ENCODE results near the gene FMNL1.

The FMNL1 gene

GRCh38 chr17:45221081-45222013, at the start of gene FMNL1:
TSS of gene FMNL1 (plus strand) at chr17:45221885. CDS start at chr17:45222125, 240 bp downstream.
- TF ChIP-seq FOXP2 (optimal IDR thresholded peaks at IDR 0.05; ENCODE audit: control extremely low read depth, extremely low read length, insufficient read depth) (no peak), POLR2AphosphoS5 (IDR thresholded peaks at IDR 0.05; ENCODE audit: borderline replicate concordance, low read depth, low read length) (no peak)
- Histone ChIP-seq H3K9me3 (ENCODE audit: low read depth, low read length) (no peaks in the 10 kb centered on the region), H3K4me3 (peak within 1 kb of the TSS; percentile 76), H3K36me3 (ENCODE audit: insufficient read depth, low read length) (no peaks in the 10 kb centered on the region), H3K9ac (ENCODE audit: insufficient read length) (no peak within 1 kb of the TSS), H3K27ac (no peak within 1 kb of the TSS)
- DNase-seq (ENCODE audit: low read depth, low spot score) = no peak

DNA sequence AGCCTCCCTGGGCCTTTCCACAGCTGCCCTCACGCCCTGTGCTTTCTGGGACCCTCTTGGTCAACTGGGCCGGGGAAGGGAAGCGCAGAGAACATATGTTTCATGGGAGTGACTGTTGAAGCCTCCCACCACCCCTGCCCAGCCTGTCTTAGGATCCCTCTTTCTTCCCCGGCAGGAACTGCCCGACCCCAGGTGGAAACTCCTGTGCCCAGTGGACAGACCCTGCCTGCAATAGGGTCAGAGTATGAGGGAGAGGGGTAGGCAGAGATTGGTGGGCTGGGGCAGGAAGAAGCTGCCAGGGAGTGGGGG, 49.5 kb upstream of the FMNL1 start:
- H3K27ac ChIP-seq = peak overlapping the region; percentile 91
- TF ChIP-seq POLR2AphosphoS5 (IDR thresholded peaks at IDR 0.05; ENCODE audit: borderline replicate concordance, low read depth, low read length) (no peak), EZH2 (IDR thresholded peaks at IDR 0.05) (no peak), FOXP2 (optimal IDR thresholded peaks at IDR 0.05; ENCODE audit: control extremely low read depth, extremely low read length, insufficient read depth) (no peak)
- H3K9me3 ChIP-seq (ENCODE audit: low read depth, low read length) = no peaks in the 10 kb centered on the region
- H3K9ac ChIP-seq (ENCODE audit: insufficient read length) = peak overlapping the region; percentile 64
- H3K36me3 ChIP-seq (ENCODE audit: insufficient read depth, low read length) = no peaks in the 10 kb centered on the region
- peak overlapping the region; percentile 66 for H3K4me3 ChIP-seq
- DNase-seq (ENCODE audit: low read depth, low spot score) = no peak

DNA sequence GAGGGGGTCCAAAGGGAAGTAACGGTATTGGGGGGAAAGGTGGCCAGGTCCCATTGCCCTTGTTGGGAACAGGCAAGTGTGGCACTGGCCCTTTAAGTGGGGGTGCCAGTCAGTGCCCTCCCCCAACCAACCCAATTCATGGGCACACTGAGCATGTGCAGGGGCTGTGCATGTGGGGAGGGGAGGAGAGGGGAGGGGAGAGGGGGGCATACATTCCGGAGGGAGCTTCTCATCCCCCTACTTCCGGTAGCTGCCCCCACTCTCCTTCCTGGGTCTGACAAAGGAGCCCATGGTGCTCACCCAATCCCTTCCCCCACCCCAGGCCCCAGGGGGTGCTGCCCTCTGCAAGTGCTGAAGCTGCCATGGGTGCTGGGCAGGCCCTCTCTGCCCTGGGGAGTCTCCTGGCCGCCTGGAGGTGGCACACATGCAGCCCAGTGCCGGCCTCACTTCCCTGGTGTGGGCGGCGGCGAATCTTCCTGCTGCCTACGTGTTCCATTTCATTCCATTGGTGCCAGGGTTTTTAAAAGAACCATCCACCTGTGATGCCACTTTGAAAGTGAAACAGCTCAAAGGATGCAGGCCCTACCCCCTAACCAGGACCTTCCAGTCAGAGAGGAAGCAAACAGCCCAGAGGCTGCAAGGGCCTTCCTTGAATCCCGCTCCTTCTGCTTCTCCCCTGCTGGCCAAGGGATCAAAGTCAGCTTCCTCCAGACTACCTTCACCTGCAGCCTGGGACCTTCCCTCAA, 49.0 kb upstream of the FMNL1 start:
- no peak for TF ChIP-seq EZH2 (IDR thresholded peaks at IDR 0.05)
- peak; percentile 68 for TF ChIP-seq POLR2AphosphoS5 (IDR thresholded peaks at IDR 0.05; ENCODE audit: borderline replicate concordance, low read depth, low read length)
- peak; percentile 26 for TF ChIP-seq FOXP2 (optimal IDR thresholded peaks at IDR 0.05; ENCODE audit: control extremely low read depth, extremely low read length, insufficient read depth)
- Histone ChIP-seq H3K9me3 (ENCODE audit: low read depth, low read length) (no peaks in the 10 kb centered on the region), H3K9ac (ENCODE audit: insufficient read length) (peak overlapping the region; percentile 64), H3K36me3 (ENCODE audit: insufficient read depth, low read length) (no peaks in the 10 kb centered on the region), H3K4me3 (peak overlapping the region; percentile 66), H3K27ac (peak overlapping the region; percentile 92)
- no peak for DNase-seq (ENCODE audit: low read depth, low spot score)

DNA sequence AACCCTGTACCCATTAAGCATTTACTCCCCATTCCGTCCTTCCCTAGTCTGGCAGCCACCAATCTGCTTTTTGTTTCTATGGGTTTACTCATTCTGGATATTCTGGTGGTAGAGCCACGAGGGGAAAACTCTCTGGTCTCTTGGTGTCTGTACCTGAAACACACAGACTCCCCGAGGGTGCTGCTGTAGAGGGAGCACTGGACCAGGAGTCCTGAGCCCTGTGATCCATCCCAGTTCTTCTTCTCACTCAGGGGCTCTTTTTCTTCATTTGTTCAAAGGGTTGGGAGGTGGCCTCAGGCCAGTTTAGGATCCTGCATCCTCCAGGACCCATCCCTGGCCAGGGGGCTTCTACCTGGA, 45.9 kb upstream of the FMNL1 start:
- no peaks in the 10 kb centered on the region for H3K36me3 ChIP-seq (ENCODE audit: insufficient read depth, low read length)
- no peak overlapping the region for H3K9ac ChIP-seq (ENCODE audit: insufficient read length)
- peak overlapping the region; percentile 47; the same call in 1 of the 2 replicates for H3K27ac ChIP-seq
- H3K9me3 ChIP-seq (ENCODE audit: low read depth, low read length) = no peaks in the 10 kb centered on the region
- TF ChIP-seq FOXP2 (optimal IDR thresholded peaks at IDR 0.05; ENCODE audit: control extremely low read depth, extremely low read length, insufficient read depth) = no peak
- TF ChIP-seq EZH2 (IDR thresholded peaks at IDR 0.05) = no peak
- no peak for TF ChIP-seq POLR2AphosphoS5 (IDR thresholded peaks at IDR 0.05; ENCODE audit: borderline replicate concordance, low read depth, low read length)
- DNase-seq (ENCODE audit: low read depth, low spot score) = no peak
- H3K4me3 ChIP-seq = no peak overlapping the region

DNA sequence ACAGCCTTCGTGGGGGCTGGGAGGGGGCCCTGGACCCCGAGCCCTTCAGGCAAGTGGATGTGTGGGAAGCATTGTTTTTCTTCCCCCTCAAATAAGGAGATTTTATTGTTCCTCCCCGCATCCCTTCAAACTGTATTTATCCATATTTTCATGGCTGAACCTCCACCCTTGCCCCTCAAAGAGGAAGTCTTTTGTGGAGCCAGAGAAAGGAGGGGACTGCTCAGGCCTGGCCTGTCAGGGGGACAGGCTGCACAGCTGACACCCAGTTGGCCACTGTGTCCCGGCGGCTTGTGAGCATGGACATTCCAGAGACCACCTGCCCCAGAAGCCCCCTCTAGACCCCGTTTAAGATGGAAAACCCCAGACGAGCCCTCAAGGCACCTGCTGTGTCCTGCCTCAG, 44.1 kb upstream of the FMNL1 start:
- TF ChIP-seq FOXP2 (optimal IDR thresholded peaks at IDR 0.05; ENCODE audit: control extremely low read depth, extremely low read length, insufficient read depth) (no peak), EZH2 (IDR thresholded peaks at IDR 0.05) (no peak), POLR2AphosphoS5 (IDR thresholded peaks at IDR 0.05; ENCODE audit: borderline replicate concordance, low read depth, low read length) (no peak)
- Histone ChIP-seq H3K4me3 (no peak overlapping the region), H3K9me3 (ENCODE audit: low read depth, low read length) (no peaks in the 10 kb centered on the region), H3K36me3 (ENCODE audit: insufficient read depth, low read length) (no peaks in the 10 kb centered on the region), H3K9ac (ENCODE audit: insufficient read length) (no peak overlapping the region), H3K27ac (no peak overlapping the region)
- no peak for DNase-seq (ENCODE audit: low read depth, low spot score)

GRCh38 chr17:45184144-45184543, 37.5 kb upstream of the FMNL1 start:
- H3K27ac ChIP-seq = no peak overlapping the region
- TF ChIP-seq POLR2AphosphoS5 (IDR thresholded peaks at IDR 0.05; ENCODE audit: borderline replicate concordance, low read depth, low read length) (no peak), FOXP2 (optimal IDR thresholded peaks at IDR 0.05; ENCODE audit: control extremely low read depth, extremely low read length, insufficient read depth) (no peak), EZH2 (IDR thresholded peaks at IDR 0.05) (no peak)

GRCh38 chr17:45186801-45187354, 34.8 kb upstream of the FMNL1 start:
- no peak overlapping the region for H3K4me3 ChIP-seq
- no peak for DNase-seq (ENCODE audit: low read depth, low spot score)
- H3K9me3 ChIP-seq (ENCODE audit: low read depth, low read length) = no peaks in the 10 kb centered on the region
- no peak for TF ChIP-seq FOXP2 (optimal IDR thresholded peaks at IDR 0.05; ENCODE audit: control extremely low read depth, extremely low read length, insufficient read depth)
- TF ChIP-seq POLR2AphosphoS5 (IDR thresholded peaks at IDR 0.05; ENCODE audit: borderline replicate concordance, low read depth, low read length) = no peak
- no peak for TF ChIP-seq EZH2 (IDR thresholded peaks at IDR 0.05)
- no peak overlapping the region for H3K27ac ChIP-seq
- no peak overlapping the region for H3K9ac ChIP-seq (ENCODE audit: insufficient read length)
- no peaks in the 10 kb centered on the region for H3K36me3 ChIP-seq (ENCODE audit: insufficient read depth, low read length)

More at GRCh38 chr17:45184144-45184543, 37.5 kb upstream of the FMNL1 start:
- DNase-seq (ENCODE audit: low read depth, low spot score) = no peak
- H3K36me3 ChIP-seq (ENCODE audit: insufficient read depth, low read length) = no peaks in the 10 kb centered on the region
- H3K9ac ChIP-seq (ENCODE audit: insufficient read length) = no peak overlapping the region
- no peak overlapping the region for H3K4me3 ChIP-seq
- no peaks in the 10 kb centered on the region for H3K9me3 ChIP-seq (ENCODE audit: low read depth, low read length)

DNA sequence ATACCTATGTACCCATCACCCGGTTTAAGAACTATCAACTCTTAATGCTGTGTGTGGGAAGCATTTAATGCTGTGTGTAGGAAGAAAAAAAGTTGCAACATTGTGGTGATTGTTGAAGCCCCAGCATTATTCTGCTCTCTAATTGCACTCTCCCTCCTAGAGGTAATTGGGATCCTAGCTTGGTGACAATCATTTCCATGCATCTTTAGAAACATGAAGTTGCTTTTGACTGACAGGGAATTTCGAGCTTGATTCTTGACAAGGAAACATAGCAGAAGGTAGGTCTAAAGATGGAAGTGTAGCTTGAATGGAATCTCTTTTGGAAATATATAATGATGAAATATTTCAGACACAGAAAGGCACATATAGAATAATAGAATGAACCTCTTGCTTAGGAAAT, 32.7 kb upstream of the FMNL1 start:
- no peak for DNase-seq (ENCODE audit: low read depth, low spot score)
- H3K27ac ChIP-seq = no peak overlapping the region
- TF ChIP-seq EZH2 (IDR thresholded peaks at IDR 0.05) (no peak), POLR2AphosphoS5 (IDR thresholded peaks at IDR 0.05; ENCODE audit: borderline replicate concordance, low read depth, low read length) (no peak), FOXP2 (optimal IDR thresholded peaks at IDR 0.05; ENCODE audit: control extremely low read depth, extremely low read length, insufficient read depth) (no peak)
- no peak overlapping the region for H3K4me3 ChIP-seq
- H3K36me3 ChIP-seq (ENCODE audit: insufficient read depth, low read length) = no peaks in the 10 kb centered on the region
- H3K9me3 ChIP-seq (ENCODE audit: low read depth, low read length) = no peaks in the 10 kb centered on the region
- no peak overlapping the region for H3K9ac ChIP-seq (ENCODE audit: insufficient read length)
